HuH-7 (cell line): ENCODE measurements around the gene GSTM2.
"Not testable (repeated sequence)": the region's sequence is repeated elsewhere in the genome, so short reads cannot be mapped to it uniquely, and the experiment has no call there.

Experiments used
- DNase-seq: peaks from one replicate; pipeline ENCODE4 v3.0.0; 2011; ENCODE audit warnings: low spot score

GSTM2 gene

DNA sequence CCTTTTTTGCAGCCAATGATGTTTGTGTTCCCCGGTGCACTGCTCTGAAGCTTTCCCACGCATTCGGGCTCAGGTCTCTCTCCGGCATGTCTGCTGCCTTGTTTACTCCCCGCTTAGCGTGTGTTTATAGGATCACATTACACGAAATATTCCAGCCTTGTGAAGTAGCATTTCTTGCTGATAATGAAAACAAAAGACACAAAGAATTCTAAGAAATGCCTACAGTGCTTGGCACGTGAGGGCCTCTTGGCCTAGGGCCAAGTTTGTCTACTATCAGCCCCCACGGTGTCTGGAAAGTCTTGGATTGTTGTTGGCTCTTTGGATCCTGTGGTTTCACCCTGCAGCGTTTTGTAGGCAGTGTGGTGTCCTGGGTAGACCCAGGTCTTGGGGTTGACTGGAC, 23.2 kb upstream of the GSTM2 start:
- DNase-seq = no peak

DNA sequence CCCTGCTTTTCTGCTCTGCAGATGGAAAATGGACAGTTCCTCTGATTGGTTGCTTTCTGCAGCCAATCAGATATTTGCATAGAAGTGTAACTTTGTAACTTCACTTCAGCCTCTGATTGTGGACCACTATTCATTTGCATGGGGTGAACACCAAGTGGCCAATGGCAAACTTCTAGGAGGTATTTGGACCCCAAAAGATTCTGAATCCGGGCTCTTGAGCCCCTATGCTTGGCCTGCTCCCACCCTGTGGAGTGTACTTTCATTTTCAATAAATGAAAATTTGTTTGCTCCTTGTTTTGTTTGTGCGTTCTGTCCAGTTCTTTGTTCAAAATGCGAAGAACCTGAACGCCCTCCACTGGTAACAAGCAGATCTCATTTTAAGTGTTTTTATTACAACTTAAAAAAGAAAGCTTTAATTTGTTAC, 18.4 kb upstream of the GSTM2 start:
- no peak for DNase-seq

DNA sequence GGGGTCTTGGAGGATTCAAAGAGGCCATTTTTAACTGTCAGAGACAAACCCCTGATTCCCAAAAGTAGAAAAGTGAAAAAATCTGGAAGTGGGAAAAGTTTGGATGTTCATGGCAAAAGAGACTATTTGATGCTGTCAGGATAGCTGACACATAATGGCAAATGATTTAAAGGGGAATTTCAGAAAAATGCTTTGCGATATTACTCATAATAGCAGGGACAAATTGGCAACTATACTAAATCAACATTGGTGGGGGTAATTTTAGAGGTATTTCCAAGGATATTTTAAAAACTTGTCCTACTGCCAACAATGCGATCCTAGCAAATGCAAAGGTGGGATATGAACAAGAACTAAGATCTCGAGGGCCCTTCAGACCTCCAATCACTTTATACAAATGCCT, 17.2 kb upstream of the GSTM2 start:
- DNase-seq = no peak

DNA sequence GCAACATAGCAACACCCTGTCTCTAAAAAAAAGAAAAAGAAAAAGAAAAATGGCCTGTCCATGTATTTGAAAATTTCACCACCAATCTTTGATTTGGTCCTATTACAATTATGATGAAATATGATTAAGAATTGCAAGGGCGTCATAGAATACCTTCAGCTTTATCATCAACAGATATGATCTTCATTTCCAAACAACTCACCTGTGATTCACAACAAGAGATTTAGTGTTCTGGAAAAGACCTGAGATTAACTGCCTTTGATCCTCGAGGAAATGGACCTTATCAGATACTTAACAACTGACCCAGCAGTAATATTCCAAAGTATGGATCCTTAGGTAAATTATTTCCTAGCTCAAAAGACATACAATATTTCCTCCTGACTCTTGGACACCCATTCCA, 15.5 kb upstream of the GSTM2 start:
- DNase-seq = no peak

DNA sequence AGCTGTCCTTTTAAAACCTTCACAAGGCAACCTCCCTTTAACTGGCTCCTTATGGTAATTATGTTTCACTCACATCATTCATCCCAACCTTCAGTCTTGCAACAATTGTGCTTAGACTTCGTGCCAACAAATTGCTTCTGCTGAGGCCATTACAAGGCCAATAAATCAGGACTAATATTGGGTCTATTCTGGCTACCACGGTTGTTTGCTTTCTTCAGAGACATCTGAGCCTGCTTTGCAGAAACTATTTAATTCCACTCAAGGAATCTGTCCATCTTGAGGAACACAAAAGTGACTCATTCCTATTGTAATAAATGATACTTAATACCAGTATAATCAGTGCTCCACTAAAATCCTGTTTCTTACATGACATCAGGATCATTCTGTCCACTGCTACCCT, 14.6 kb upstream of the GSTM2 start:
- DNase-seq = no peak

DNA sequence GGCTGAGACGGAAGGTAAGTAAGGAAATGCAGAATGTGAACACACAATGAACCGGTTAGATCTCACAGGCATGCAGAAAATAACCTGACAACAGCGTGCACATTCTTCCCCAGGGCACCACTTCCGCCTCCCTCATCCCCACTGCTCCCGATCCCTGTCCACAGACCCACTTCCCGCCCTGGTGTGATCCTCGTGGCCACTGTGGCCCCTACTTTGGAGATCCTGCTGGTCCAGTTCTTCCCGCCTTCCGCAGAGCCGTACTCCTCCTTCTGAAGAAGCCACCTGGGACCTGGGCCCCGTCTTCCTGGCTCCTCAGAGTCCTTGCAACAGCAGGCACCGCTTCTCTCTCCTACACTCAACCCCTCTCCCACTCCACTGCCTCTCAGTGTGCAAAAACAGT, 13.3 kb upstream of the GSTM2 start:
- no peak for DNase-seq

DNA sequence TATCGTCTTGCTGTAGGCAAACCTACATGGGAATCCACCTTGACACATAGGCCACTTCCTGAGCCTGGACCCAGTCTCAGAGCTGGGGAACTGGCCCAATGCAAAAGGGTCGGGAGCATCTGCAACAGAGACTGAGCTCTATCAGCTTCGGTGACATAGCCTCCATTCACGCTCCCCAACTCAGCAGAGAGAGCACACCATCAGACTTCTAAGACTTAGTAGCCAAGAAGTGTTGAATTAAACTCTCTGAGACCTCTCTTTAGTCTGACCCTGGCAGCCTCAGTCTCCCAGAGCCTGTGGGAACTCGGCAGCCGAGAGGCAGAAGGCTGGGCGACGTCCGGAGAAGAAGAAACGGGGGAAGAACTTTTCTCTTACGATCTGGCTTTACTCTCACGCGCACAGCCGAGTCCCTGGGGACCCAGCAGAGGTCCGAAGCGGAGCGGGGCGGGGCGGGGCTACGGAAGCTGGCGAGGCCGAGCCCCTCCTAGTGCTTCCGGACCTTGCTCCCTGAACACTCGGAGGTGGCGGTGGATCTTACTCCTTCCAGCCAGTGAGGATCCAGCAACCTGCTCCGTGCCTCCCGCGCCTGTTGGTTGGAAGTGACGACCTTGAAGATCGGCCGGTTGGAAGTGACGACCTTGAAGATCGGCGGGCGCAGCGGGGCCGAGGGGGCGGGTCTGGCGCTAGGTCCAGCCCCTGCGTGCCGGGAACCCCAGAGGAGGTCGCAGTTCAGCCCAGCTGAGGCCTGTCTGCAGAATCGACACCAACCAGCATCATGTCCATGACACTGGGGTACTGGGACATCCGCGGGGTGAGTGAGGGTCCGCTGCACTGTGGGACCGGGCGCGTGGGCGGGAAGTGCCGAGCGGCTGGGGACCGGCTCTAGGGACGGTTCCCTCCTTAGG, 12.0 kb upstream of the GSTM2 start, which contains the start of gene GSTM4:
Gene GSTM4 (plus strand): TSS at position 485 of the 905 bp plus-strand sequence. CDS start 291 bp downstream, at position 776.
- DNase-seq = peak; percentile 84

DNA sequence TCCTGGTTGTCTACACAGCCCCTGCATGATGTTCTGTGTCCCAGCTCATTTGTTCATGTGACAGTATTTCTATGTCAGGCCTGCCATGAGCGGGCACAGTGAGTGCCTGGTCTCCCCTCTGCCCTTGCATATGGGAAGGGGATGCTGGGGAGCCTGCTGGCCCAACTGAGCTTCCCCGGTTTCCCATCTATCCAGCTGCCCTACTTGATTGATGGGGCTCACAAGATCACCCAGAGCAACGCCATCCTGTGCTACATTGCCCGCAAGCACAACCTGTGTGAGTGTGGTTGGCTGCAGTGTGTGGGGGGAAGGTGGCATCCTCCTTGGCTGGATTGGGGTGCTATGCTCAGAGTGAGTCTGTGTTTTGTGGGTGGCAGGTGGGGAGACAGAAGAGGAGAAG, 10.5 kb upstream of the GSTM2 start:
- no peak for DNase-seq

DNA sequence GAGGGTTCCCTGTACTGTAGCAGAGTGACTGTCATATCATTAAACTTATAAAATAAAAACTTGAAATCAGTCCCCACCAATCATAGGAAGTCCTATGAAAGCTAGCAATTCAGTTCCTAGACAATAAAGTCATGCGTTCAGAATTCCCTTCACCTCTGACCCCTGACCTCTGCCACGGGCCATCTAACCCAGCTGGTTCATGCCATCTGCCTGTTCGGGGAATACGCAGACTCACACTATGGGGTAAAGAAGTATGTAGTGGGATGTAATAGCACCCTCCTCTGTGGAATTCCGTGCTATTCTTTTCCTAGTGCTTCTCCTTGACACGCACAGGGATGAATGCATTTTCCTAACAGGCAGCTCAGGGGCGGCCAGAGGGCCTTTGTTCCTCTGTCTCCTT, 9.9 kb upstream of the GSTM2 start:
- DNase-seq = no peak

DNA sequence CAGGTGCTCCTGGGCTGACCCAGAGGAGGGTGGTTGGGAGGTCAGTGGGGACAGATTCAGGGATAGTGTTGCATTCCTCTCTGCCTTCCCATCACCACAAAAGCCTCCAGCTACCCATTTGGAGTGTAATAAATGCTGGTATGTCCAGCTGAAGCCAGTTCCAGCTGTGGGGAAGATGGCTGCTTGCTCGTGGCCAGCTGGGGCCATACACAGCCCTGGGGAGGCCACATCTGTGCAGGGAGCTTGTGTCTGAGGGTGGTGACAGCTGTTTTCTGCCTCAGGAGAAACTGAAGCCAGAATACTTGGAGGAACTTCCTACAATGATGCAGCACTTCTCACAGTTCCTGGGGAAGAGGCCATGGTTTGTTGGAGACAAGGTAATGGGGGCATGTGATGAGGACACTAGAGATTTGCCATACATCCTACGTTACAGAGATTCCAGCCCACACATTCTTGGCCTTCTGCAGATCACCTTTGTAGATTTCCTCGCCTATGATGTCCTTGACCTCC, 9.3 kb upstream of the GSTM2 start:
- no peak for DNase-seq

DNA sequence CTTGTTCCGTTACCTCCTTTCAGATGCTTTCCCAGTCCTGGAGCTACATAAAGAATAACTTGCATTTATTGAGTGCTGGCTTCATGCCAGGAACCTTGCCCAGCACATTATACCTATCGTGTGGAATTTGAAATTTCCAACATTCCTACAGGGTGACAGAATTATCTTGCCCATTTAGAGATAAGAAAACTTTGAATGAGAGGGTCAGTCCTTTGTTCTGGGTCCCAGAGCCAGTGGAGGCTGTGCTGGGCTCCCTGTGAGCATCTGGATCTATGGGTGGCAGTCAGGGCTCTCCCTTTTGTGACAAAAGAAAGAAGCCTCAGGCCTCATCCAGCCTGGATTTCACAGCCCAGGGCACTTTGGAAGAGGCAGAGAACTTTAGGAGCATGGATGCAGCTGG, 8.7 kb upstream of the GSTM2 start:
- DNase-seq = no peak

DNA sequence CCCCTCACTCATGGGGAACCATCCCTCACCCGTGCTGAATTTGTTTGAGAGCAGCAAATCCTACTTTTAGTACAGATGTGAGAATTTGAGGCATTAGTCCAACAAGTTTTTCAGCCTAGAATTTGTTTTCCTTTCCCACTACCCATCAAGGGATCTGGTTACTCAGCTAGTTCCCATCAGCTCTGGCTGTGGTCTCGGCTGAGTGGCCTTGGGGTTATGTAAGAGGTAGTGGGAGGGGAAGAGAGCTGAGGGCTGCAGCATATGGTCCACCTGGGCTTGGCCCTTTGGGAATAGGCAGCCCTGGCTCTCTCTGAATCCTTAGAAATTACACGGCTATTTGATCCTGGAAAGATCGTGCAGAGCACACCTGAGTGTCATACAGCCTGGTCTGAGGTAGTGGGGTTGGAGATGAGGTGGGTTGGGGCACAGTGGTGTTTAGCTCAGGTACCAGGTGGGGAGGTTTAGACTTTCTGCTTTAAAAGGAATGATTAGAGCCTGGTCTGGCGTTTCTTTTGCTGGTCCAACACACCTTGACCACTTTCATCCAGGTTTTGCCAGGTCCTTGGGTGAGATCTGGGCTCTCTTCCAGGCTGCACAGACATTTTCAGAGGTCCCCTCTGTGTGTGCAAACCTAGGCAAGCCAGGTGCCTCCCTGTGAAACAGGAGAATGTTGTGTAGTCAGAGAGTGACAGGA, 7.7 kb upstream of the GSTM2 start:
- no peak for DNase-seq

DNA sequence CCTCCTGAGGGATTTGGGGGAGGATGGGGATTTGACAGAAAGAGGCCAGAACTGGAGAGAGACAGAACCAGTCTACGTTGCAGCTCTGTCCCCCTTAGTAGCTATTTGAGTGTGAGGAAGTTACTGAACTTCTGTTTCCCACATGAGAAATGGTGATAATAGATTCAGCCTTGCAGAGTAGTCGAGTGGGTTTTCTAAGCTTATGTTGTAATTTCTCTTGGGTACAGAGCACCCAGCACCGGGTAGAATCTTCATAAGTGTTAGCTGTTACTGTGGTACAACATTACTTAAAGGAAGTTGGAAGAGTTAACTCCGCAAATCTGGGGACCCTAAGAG, 7.2 kb upstream of the GSTM2 start:
- DNase-seq = not testable (repeated sequence)

DNA sequence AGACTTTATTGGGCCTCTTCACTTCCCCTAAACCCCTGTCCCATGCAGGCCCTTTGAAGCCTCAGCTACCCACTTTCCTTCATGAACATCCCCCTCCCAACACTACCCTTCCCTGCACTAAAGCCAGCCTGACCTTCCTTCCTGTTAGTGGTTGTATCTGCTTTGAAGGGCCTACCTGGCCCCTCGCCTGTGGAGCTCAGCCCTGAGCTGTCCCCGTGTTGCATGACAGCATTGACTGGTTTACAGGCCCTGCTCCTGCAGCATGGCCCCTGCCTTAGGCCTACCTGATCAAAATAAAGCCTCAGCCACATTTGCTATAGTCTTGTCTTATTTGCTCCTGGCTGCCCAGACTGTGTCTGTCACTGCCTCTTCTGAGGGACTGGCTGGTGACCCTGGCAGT, 6.5 kb upstream of the GSTM2 start:
- no peak for DNase-seq

DNA sequence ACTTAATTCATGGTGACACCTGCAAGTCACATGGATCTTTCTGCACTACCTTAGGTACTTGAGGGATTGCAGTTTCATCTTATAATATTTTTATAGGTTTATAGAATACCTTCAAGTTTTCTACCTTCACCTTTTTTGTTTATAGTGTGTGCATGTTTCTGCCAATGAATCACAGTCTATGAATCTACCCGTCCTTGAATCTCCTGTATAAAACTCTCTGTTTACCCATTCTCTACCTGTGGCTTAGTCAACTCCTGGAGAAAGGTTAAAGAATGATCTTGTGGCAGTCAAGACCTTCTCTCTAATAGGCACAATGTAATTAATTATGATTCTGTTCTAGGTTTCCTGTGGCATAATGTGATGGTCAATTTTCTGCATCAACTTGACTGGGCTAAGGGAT, 3.2 kb upstream of the GSTM2 start:
- DNase-seq = no peak

DNA sequence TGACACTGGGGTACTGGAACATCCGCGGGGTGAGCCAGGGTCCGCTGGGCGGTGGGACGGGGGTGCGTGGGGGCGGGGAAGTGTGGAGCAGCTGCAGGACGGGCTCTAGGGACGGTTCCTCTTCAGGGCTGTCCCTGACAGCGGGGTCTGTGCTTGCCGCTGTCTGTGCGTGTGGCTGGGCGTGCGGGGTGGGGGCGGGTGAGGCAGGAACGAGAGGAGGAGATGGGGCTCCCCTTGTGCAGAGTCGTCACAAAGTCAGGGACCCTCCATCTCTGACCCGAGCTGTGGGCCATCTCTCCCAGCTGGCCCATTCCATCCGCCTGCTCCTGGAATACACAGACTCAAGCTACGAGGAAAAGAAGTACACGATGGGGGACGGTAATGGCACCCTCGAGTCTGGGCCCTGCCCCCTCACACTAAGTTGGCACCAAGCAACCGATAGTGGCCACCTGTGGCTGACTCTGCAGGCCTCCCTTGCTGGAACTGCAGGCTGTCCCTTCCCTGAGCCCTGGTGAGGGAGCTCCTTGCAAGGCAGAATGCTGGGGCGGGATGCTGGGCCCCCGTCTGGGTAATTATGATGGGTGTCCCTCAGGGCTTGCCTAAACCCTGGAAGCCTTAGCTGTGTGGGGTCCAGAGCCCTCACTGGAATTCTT, 392 bp downstream of the GSTM2 start:
- DNase-seq = no peak

DNA sequence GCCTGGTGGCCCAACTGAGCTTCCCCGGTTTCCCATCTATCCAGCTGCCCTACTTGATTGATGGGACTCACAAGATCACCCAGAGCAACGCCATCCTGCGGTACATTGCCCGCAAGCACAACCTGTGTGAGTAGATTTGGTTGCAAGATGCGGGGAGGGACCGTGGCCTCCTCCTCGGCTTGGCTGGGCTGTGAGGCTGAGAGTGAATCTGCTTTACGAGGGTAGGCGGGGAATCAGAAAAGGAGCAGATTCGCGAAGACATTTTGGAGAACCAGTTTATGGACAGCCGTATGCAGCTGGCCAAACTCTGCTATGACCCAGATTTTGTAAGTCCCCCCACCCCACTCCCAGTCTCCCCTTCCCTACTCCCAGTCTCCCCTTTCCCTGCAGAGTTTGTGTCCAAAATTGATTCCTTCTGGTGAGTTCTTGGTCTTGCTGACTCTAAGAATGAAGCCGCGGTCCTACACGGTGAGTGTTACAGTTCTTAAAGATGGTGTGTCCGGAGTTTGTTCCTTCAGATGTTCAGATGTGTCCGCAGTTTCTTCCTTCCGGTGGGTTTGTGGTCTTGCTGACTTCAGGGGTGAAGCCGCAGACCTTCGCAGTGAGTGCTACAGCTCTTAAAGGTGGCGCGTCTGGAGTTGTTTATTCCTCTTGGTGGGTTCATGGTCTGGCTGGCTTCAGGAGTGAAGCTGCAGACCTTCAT, 1.5 kb downstream of the GSTM2 start:
- DNase-seq = no peak

DNA sequence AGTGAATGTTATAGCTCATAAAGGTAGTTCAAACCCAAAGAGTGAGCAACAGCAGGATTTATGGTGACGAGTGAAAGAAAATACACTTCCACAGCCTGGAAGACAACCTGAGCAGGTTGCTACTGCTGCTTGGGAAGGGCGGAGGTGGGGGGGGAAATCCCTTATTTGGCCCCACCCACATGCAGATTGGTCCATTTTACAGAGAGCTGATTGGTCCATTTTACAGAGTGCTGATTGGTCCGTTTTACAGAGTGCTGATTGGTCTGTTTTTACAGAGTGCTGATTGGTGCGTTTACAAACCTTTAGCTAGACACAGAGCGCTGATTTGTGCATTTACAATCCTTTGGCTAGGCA, 2.1 kb downstream of the GSTM2 start:
- not testable (repeated sequence) for DNase-seq

DNA sequence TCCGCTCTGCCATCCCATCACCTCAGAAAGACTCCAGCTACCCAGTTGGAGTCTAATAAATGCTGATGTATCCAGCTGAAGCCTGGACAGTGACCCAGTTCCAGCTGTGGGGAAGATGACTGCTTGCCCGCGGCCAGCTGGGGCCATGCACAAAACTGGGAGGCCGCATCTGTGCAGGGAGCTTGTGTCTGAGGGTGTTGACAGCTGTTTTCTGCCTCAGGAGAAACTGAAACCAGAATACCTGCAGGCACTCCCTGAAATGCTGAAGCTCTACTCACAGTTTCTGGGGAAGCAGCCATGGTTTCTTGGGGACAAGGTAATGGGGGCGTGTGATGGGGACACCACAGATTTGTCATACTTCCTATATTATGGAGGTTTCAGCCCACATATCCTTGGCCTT, 3.2 kb downstream of the GSTM2 start:
- DNase-seq = no peak

DNA sequence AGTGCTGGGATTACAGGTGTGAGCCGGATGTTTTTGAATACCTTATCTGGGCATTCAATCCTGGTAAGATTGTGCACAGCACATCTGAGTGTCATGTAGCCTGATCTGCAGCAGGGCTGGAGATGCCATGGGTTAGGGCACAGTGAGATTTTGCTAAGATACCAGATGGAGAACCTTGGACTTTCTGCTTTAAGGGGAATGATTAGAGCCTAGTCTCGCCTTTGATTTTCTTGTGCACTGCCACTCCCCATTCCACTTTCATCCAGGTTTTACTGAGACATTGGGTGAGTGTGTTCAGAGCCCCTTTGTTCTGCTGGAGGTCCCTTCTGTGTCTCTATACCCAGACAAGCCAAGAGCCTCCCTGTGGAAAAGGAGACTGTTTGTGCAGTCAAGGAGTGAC, 6.0 kb downstream of the GSTM2 start:
- not testable (repeated sequence) for DNase-seq

DNA sequence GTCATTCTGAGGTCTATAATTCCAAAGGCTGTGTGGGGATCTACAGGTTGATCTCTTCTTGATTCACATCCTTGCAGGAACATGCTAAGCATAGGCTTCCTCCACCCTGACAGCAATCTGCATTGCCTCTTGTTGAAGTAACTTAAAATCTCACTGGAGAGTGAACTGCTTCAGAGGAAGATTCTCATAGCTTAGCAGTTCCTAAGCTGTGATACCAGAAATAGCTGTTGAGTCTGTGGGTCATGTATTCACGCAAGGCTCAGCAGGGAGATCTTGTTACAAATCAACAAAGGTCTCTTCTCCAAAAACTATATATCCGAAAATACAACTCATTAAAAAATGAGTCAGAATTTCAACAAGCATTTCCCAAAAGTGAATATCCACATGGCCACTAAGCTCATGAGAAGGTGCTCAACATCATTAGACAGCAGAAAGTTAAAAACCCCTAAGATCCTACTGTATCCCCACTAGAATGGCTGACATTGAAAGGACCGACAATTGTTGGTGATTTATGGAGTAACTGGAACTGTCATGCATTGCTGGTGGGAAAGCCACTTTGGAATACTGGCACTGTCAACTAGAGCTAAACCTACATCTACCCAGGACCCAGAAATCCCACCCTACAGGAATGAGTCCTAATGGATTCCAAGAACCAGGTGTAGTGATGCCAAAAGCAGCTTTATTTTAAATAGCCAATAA, 9.0 kb downstream of the GSTM2 start:
- DNase-seq = not testable (repeated sequence)

DNA sequence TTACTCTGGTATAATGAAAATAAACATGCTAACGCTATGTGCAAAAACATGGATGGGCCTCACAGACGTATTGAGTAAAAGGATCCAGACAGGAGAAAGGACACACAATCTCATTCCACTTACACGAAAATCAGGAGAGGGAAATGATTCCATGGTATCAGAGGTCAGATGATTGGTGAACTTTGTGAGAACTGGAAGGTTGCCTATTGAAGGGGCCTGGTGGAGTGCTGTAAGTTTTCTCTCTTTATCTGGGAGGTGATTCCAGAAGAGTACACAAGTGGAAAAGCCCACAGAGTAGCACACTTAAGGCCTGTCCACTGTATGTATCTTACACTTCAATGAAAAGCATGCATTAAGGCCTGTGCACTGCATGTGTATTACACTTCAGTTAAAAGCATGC, 9.6 kb downstream of the GSTM2 start:
- DNase-seq = no peak
